OCI-LY1 (cell line): ENCODE measurements around the gene LENG1.

Experiments
- EZH2 ChIP-seq: fragments of 200-600 bp; sonication (generic), shearing (Covaris generic); IDR thresholded peaks from 2 replicates; pipeline ENCODE4 v1.8.0; 2017; ENCODE audit warnings: borderline replicate concordance, mixed run types, mild to moderate bottlenecking, antibody characterized with exemption, low read length, moderate library complexity, mixed read lengths
- TF ChIP-seq, protein P1 (sequence below): fragments of 200-600 bp; sonication (generic), shearing (Covaris generic); IDR thresholded peaks from 2 replicates; pipeline ENCODE4 v1.5.1; 2017; ENCODE audit warnings: mild to moderate bottlenecking, antibody characterized with exemption, low read length, moderate library complexity, mixed read lengths

DNA sequence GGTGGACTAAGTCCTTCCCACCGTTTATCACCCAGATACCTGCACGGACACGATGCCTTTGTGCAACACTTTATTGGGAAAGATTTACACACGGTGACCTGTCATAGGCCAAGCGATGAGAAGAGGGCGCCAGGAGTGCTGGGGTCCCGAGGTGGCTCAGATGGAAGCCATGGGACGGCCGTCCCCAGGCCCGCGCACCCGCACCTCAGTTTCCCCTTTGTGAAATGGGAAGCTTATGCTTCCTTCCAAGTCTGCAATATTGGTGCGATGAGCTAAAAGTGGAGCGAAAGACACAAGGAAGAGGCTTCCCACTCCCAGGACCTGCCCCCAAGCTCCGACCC lies 13.8 kb upstream of the LENG1 start:
- TF ChIP-seq, protein P1, sequence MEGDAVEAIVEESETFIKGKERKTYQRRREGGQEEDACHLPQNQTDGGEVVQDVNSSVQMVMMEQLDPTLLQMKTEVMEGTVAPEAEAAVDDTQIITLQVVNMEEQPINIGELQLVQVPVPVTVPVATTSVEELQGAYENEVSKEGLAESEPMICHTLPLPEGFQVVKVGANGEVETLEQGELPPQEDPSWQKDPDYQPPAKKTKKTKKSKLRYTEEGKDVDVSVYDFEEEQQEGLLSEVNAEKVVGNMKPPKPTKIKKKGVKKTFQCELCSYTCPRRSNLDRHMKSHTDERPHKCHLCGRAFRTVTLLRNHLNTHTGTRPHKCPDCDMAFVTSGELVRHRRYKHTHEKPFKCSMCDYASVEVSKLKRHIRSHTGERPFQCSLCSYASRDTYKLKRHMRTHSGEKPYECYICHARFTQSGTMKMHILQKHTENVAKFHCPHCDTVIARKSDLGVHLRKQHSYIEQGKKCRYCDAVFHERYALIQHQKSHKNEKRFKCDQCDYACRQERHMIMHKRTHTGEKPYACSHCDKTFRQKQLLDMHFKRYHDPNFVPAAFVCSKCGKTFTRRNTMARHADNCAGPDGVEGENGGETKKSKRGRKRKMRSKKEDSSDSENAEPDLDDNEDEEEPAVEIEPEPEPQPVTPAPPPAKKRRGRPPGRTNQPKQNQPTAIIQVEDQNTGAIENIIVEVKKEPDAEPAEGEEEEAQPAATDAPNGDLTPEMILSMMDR: no peak
- no peak for TF ChIP-seq EZH2
